Prostate gland (tissue), 2 donors: ENCODE data around the gene CAT.

Source experiments
- POLR2A ChIP-seq: fragments of 450-650 bp; IDR thresholded peaks from one replicate; pipeline ENCODE4 v1.6.1; 2016; ENCODE audit warnings: antibody characterized with exemption, mild to moderate bottlenecking
- POLR2AphosphoS5 ChIP-seq: sonication (generic); formaldehyde crosslinking; IDR thresholded peaks from one replicate; pipeline ENCODE4 v1.6.1; 2017; ENCODE audit warnings: antibody characterized with exemption
- TF ChIP-seq, protein P1 (sequence below), 4 experiments: fragments of 200-600 bp in 2 of 4; fragments of 450-650 bp in 2 of 4; sonication (generic) in 2 of 4; IDR thresholded peaks; 1 replicate in 3 of 4; 2 replicates in 1 of 4; pipeline ENCODE4 v1.5.1; 2016 to 2019; ENCODE audit warnings: antibody characterized with exemption in 4 of 4, mild to moderate bottlenecking in 2 of 4, moderate library complexity in 2 of 4

DNA sequence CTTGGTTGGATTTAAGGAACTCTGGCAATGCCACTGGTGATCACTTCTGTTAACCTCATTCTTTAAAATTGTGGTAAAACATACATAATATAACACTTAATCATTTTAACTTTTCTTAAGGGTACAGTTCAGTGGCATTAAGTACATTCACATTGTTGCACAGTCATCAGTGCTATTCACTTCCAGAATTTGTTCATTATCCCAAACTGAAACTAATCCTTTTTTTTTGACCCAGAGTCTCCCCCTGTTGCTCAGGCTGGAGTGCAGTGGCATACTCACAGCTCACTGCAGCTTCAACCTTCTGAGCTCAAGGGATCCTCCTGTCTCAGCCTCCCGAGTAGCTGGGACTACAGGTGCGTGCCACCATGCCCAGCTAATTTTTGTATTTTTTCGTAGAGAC lies 64.2 kb downstream of the CAT start:
- TF ChIP-seq, protein P1, sequence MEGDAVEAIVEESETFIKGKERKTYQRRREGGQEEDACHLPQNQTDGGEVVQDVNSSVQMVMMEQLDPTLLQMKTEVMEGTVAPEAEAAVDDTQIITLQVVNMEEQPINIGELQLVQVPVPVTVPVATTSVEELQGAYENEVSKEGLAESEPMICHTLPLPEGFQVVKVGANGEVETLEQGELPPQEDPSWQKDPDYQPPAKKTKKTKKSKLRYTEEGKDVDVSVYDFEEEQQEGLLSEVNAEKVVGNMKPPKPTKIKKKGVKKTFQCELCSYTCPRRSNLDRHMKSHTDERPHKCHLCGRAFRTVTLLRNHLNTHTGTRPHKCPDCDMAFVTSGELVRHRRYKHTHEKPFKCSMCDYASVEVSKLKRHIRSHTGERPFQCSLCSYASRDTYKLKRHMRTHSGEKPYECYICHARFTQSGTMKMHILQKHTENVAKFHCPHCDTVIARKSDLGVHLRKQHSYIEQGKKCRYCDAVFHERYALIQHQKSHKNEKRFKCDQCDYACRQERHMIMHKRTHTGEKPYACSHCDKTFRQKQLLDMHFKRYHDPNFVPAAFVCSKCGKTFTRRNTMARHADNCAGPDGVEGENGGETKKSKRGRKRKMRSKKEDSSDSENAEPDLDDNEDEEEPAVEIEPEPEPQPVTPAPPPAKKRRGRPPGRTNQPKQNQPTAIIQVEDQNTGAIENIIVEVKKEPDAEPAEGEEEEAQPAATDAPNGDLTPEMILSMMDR (IDR thresholded peaks at IDR 0.05): no peak
- TF ChIP-seq POLR2A (no peak), POLR2AphosphoS5 (no peak)
